ENCODE results near the gene TUBGCP4. TPM values are rescaled to one million over a fixed set of nuclear protein-coding genes. Genes with fewer than 3 reads are reported as not detected.

Gene TUBGCP4
- total RNA-seq, 1 experiment from 2014 or later = 29.7 TPM

DNA sequence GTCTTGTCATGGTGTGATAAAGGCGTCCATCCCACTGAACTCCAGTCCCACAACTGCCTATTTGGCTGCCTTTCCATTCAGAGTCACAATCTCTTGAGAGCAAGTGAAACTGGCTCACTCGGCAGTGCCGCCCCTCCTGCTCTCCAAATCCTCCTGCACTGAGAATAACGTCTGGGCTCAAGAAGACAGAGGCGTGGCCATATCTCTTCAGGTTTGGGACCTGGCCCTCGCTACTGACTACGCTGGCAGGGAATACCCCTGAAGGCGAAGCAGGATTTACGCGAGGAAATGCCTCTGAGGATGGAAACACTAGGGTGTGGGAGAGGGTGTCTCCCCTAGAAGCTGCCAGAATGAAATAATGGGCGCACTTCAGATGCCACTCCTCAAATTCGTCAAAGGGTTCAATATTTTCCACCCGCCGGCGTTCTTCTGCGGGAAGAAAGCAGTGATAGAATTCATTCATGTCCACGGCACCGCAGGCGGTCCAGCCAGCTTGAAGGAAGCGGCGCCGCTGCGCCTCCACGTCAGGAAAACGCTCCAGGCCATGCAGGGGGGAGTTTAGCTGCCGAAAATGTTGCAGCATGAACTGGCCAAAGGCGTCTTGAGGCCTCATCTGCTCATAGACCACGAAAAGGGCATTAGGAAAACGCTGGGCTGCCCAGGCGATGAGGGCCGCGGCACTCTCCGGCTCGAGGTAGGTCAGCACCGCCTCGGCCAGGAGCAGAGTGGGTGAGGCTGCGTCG, 41.5 kb upstream of the TUBGCP4 start:
- Histone ChIP-seq H3K79me2 (ENCODE audit: low read length) (peaks cover 19% of the 10 kb centered on the region), H3K27me3 (ENCODE audit: low read length) (no peaks in the 10 kb centered on the region), H3K27ac (ENCODE audit: low read length) (peak overlapping the region; percentile 72), H3K4me3 (ENCODE audit: low read length) (peak overlapping the region; percentile 75), H3F3A (ENCODE audit: low read length, unreplicated experiment) (no peaks in the 10 kb centered on the region), H4K20me1 (ENCODE audit: low read length) (0 out of 2 replicates have a peak, but pooled peaks cover 4% of the 10 kb centered on the region), H2AFZ (ENCODE audit: low read length) (peak overlapping the region; percentile 90), H3K4me1 (ENCODE audit: insufficient read depth, low read length) (peaks cover 23% of the 10 kb centered on the region), H3K4me2 (ENCODE audit: low read length) (peak overlapping the region; percentile 90), H3K9me2 (replicated peaks; ENCODE audit: low read length) (no peaks in the 10 kb centered on the region), H3K9ac (ENCODE audit: low read length) (peak overlapping the region; percentile 89), H3K9me3 (ENCODE audit: low read length) (no peaks in the 10 kb centered on the region), H3K36me3 (ENCODE audit: low read depth, low read length) (peaks cover 6% of the 10 kb centered on the region; the same call in 1 of the 2 replicates)
- intact Hi-C loops (cut with micrococcal nuclease) = no loop called here
- ATAC-seq (no peak), DNase-seq (no peak)
- ChIA-PET CTCF (no interaction called here), POLR2A (ENCODE audit: unreplicated experiment) (no interaction called here)
- TF ChIP-seq CTCF (conservative IDR thresholded peaks at IDR 0.05; ENCODE audit: low read depth, low read length) (no peak), EZH2phosphoT487 (IDR thresholded peaks at IDR 0.05; ENCODE audit: borderline replicate concordance, low read length) (no peak), EZH2 (IDR thresholded peaks at IDR 0.05; ENCODE audit: low read length, unreplicated experiment) (no peak)
- BruUV-seq (replicated peaks) = no TSS peak

GRCh38 chr15:43329960-43330779, 40.7 kb upstream of the TUBGCP4 start, which contains the start of gene LCMT2:
Gene LCMT2, minus strand, starts transcription at chr15:43330573. Its CDS starts 84 bp downstream, at chr15:43330489.
- peak within 1 kb of the TSS; percentile 90 for H2AFZ ChIP-seq (ENCODE audit: low read length)

More at GRCh38 chr15:43329960-43330779, 40.7 kb upstream of the TUBGCP4 start, which contains the start of gene LCMT2:
- Histone ChIP-seq H3K27ac (ENCODE audit: low read length) (peak within 1 kb of the TSS; percentile 72), H3K4me1 (ENCODE audit: insufficient read depth, low read length) (peaks cover 23% of the 10 kb centered on the region), H3K27me3 (ENCODE audit: low read length) (no peaks in the 10 kb centered on the region), H3K9me2 (replicated peaks; ENCODE audit: low read length) (no peaks in the 10 kb centered on the region), H3K4me3 (ENCODE audit: low read length) (peak within 1 kb of the TSS; percentile 75), H4K20me1 (ENCODE audit: low read length) (0 out of 2 replicates have a peak, but pooled peaks cover 4% of the 10 kb centered on the region), H3K9ac (ENCODE audit: low read length) (peak within 1 kb of the TSS; percentile 89), H3K4me2 (ENCODE audit: low read length) (peak within 1 kb of the TSS; percentile 90), H3K9me3 (ENCODE audit: low read length) (no peaks in the 10 kb centered on the region), H3K79me2 (ENCODE audit: low read length) (peaks cover 19% of the 10 kb centered on the region), H3F3A (ENCODE audit: low read length, unreplicated experiment) (no peaks in the 10 kb centered on the region), H3K36me3 (ENCODE audit: low read depth, low read length) (peaks cover 6% of the 10 kb centered on the region; the same call in 1 of the 2 replicates)
- CTCF ChIA-PET = no interaction called here
- BruUV-seq (replicated peaks) = TSS peak; percentile 40
- TF ChIP-seq EZH2 (IDR thresholded peaks at IDR 0.05; ENCODE audit: low read length, unreplicated experiment) (no peak), EZH2phosphoT487 (IDR thresholded peaks at IDR 0.05; ENCODE audit: borderline replicate concordance, low read length) (no peak), CTCF (conservative IDR thresholded peaks at IDR 0.05; ENCODE audit: low read depth, low read length) (no peak)
- DNase-seq (peak; percentile 96), ATAC-seq (peak; percentile 98)
- POLR2A ChIA-PET (ENCODE audit: unreplicated experiment) = no interaction called here
- intact Hi-C loops (cut with micrococcal nuclease) = no loop called here

All from PC-3 (cell line).